Measurements from ENCODE around the gene RALGPS1. TPM values are rescaled to one million over a fixed set of nuclear protein-coding genes. Genes with fewer than 3 reads are reported as not detected.
A peak's percentile ranks its signal among the peaks of the same experiment; 100 is the strongest.

RALGPS1 gene, protein sequence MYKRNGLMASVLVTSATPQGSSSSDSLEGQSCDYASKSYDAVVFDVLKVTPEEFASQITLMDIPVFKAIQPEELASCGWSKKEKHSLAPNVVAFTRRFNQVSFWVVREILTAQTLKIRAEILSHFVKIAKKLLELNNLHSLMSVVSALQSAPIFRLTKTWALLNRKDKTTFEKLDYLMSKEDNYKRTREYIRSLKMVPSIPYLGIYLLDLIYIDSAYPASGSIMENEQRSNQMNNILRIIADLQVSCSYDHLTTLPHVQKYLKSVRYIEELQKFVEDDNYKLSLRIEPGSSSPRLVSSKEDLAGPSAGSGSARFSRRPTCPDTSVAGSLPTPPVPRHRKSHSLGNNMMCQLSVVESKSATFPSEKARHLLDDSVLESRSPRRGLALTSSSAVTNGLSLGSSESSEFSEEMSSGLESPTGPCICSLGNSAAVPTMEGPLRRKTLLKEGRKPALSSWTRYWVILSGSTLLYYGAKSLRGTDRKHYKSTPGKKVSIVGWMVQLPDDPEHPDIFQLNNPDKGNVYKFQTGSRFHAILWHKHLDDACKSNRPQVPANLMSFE
- total RNA-seq, result 1 to 10 TPM; 1.9 to 2.2 TPM

- H3K27me3 Mint-ChIP-seq, result peaks cover 3% of the 10 kb centered on the region
- ChIA-PET POLR2A (interaction anchor here (0.6 to 1.5 kb wide), 3 partner anchors 12 to 110 kb away, joined by 3 read pairs; partner anchors contain the start of gene ZBTB43), CTCF (interaction anchor here (0.8 to 1.4 kb wide), 8 partner anchors 12 to 209 kb away, joined by 3 to 6 read pairs (median 3); no protein-coding TSS in a partner anchor)
- ATAC-seq, result peak; percentile 99
- DNase-seq, result peak; percentile 92
- H3K4me3 Mint-ChIP-seq, result peak within 1 kb of the TSS; percentile 64
- intact Hi-C loops (cut with micrococcal nuclease), result no loop called here
- H3K36me3 Mint-ChIP-seq (ENCODE audit: low read depth), result no peaks in the 10 kb centered on the region
- TF ChIP-seq, protein P1, sequence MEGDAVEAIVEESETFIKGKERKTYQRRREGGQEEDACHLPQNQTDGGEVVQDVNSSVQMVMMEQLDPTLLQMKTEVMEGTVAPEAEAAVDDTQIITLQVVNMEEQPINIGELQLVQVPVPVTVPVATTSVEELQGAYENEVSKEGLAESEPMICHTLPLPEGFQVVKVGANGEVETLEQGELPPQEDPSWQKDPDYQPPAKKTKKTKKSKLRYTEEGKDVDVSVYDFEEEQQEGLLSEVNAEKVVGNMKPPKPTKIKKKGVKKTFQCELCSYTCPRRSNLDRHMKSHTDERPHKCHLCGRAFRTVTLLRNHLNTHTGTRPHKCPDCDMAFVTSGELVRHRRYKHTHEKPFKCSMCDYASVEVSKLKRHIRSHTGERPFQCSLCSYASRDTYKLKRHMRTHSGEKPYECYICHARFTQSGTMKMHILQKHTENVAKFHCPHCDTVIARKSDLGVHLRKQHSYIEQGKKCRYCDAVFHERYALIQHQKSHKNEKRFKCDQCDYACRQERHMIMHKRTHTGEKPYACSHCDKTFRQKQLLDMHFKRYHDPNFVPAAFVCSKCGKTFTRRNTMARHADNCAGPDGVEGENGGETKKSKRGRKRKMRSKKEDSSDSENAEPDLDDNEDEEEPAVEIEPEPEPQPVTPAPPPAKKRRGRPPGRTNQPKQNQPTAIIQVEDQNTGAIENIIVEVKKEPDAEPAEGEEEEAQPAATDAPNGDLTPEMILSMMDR (IDR thresholded peaks at IDR 0.05), result no peak
- peaks cover 7% of the 10 kb centered on the region for H3K4me1 Mint-ChIP-seq (ENCODE audit: low read depth)
- no peaks in the 10 kb centered on the region for H3K9me3 Mint-ChIP-seq
- H3K27ac Mint-ChIP-seq, result no peak within 1 kb of the TSS
Observed at GRCh38 chr9:126914458-126915280, at the start of gene RALGPS1. TSS of gene RALGPS1 (plus strand) at chr9:126914782. CDS start at chr9:126962290, 47,508 bp downstream.

- no peak for ATAC-seq
- Mint-ChIP-seq H3K4me1 (ENCODE audit: low read depth) (peaks cover 29% of the 10 kb centered on the region), H3K27me3 (no peaks in the 10 kb centered on the region), H3K9me3 (no peaks in the 10 kb centered on the region), H3K4me3 (no peak overlapping the region), H3K36me3 (ENCODE audit: low read depth) (peaks cover 18% of the 10 kb centered on the region), H3K27ac (peak overlapping the region; percentile 24)
- POLR2A ChIA-PET, result no interaction called here
- peak; percentile 17 for DNase-seq
- CTCF ChIA-PET, result interaction anchor here (0.6 to 1.3 kb wide), 2 partner anchors 8 to 10 kb away, joined by 3 to 6 read pairs; no protein-coding TSS in a partner anchor
- intact Hi-C loops (cut with micrococcal nuclease), result no loop called here
- TF ChIP-seq, protein P1 (IDR thresholded peaks at IDR 0.05), result no peak
Observed at GRCh38 chr9:126869368-126869767, 45.2 kb upstream of the RALGPS1 start.

DNA sequence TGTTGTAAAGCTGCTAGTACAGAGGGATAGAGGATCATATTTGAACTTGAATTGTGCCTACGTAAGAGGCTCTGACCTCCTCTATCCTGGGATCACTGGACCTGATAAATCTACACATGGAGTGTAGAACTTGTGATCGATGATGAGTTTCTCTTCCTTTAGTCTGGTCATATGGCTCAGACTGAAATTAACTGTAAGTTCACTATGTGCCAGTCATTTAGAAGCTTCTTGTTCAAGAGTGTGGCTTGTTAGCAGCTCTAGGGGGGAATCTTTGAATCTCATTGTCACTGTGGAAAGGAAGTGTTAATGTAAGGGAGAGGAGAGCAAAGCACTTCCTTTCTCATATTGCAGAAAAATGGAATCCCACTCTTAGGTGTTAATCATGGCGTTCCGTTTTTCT is 42.1 kb upstream of the RALGPS1 start:
- TF ChIP-seq, protein P1 (IDR thresholded peaks at IDR 0.05), result no peak
- Mint-ChIP-seq H3K36me3 (ENCODE audit: low read depth) (peaks cover 4% of the 10 kb centered on the region), H3K4me3 (no peak overlapping the region), H3K27ac (peak overlapping the region; percentile 72), H3K4me1 (ENCODE audit: low read depth) (peaks cover 43% of the 10 kb centered on the region), H3K27me3 (no peaks in the 10 kb centered on the region), H3K9me3 (no peaks in the 10 kb centered on the region)
- intact Hi-C loops (cut with micrococcal nuclease), result no loop called here
- DNase-seq (no peak), ATAC-seq (peak; percentile 47)
- ChIA-PET CTCF (interaction anchor here (1.0 to 1.6 kb wide), 3 partner anchors 9 to 48 kb away, joined by 3 to 8 read pairs (median 5); partner anchors contain the start of gene ZBTB34), POLR2A (no interaction called here)

- no peaks in the 10 kb centered on the region for H3K9me3 Mint-ChIP-seq
- H3K4me1 Mint-ChIP-seq (ENCODE audit: low read depth), result peaks cover 39% of the 10 kb centered on the region
- POLR2A ChIA-PET, result no interaction called here
- TF ChIP-seq, protein P1 (IDR thresholded peaks at IDR 0.05), result no peak
- H3K27me3 Mint-ChIP-seq, result no peaks in the 10 kb centered on the region
- H3K27ac Mint-ChIP-seq, result peak overlapping the region; percentile 1
- DNase-seq (no peak), ATAC-seq (no peak)
- CTCF ChIA-PET, result no interaction called here
- H3K4me3 Mint-ChIP-seq, result no peak overlapping the region
- peaks cover 9% of the 10 kb centered on the region for H3K36me3 Mint-ChIP-seq (ENCODE audit: low read depth)
- intact Hi-C loops (cut with micrococcal nuclease), result no loop called here
Observed at GRCh38 chr9:126874546-126875314, 39.9 kb upstream of the RALGPS1 start.
